CD4-positive, alpha-beta T cell (primary cell): Measurements from ENCODE around the gene ELFN2. TPM values are rescaled to one million over a fixed set of nuclear protein-coding genes. Genes with fewer than 3 reads are reported as not detected.

Experiments
- ATAC-seq: fragments of 200-7000 bp; cut with Tn5 transposase; one replicate; pipeline ENCODE4 v1.10.0; 2022; ENCODE audit warnings: mild to moderate bottlenecking; ENCODE audit not compliant: poor library complexity
- CTCF ChIA-PET: fragments of 350-600 bp; sonication (Branson Sonifier 250); formaldehyde crosslinking; loops from one replicate; lab custom pipeline; 2021; ENCODE audit warnings: antibody characterized with exemption, inconsistent platforms; lab: Charles Lee
- POLR2A ChIA-PET: fragments of 350-600 bp; sonication (Branson Sonifier 250); formaldehyde crosslinking; loops from one replicate; lab custom pipeline; 2021; ENCODE audit warnings: antibody characterized with exemption, inconsistent platforms; lab: Charles Lee
- DNase-seq, 14 experiments: peaks; one replicate each; pipeline ENCODE4 v3.0.0-alpha.2; 2013 to 2020; ENCODE audit warnings: mixed read lengths in 2 of 14
- H3K27ac ChIP-seq, 2 donors: one replicate each; pipeline versions ENCODE4 v1.5.1 to v1.7.0; 2013; ENCODE audit warnings: low read length in 2 of 2, low read depth in 1 of 2, mild to moderate bottlenecking in 1 of 2
- H3K27me3 ChIP-seq, 2 experiments: 1 replicate in 1 of 2; 2 replicates in 1 of 2; pipeline versions ENCODE4 v1.6.1 to v1.7.0; 2013; ENCODE audit warnings: low read length in 2 of 2, control low read depth in 1 of 2, mild to moderate bottlenecking in 1 of 2, moderate library complexity in 1 of 2; ENCODE audit not compliant: insufficient read depth in 2 of 2, control insufficient read depth in 1 of 2
- H3K36me3 ChIP-seq: one replicate; pipeline ENCODE4 v1.6.1; 2013; ENCODE audit warnings: low read length, control low read depth; ENCODE audit not compliant: insufficient read depth
- H3K4me1 ChIP-seq: one replicate; pipeline ENCODE4 v1.6.1; 2013; ENCODE audit warnings: low read length, control low read depth; ENCODE audit not compliant: insufficient read depth
- H3K4me3 ChIP-seq: one replicate; pipeline ENCODE4 v1.5.1; 2013; ENCODE audit warnings: mild to moderate bottlenecking, low read length, moderate library complexity
- H3K9me3 ChIP-seq, 2 experiments: 1 replicate in 1 of 2; 2 replicates in 1 of 2; pipeline versions ENCODE4 v1.6.1 to v1.7.0; 2013; ENCODE audit warnings: low read length in 2 of 2, mild to moderate bottlenecking in 2 of 2, control low read depth in 1 of 2, moderate library complexity in 1 of 2; ENCODE audit not compliant: control insufficient read depth in 1 of 2, insufficient read depth in 1 of 2
- H3K27ac Mint-ChIP-seq: one replicate; pipeline ENCODE4 v1.8.0; 2020; ENCODE audit warnings: mixed read lengths
- H3K27me3 Mint-ChIP-seq: one replicate; pipeline ENCODE4 v1.8.0; 2021; ENCODE audit warnings: mixed read lengths
- H3K36me3 Mint-ChIP-seq: one replicate; pipeline ENCODE4 v1.8.0; 2021; ENCODE audit warnings: low read depth, mixed read lengths
- H3K4me1 Mint-ChIP-seq: one replicate; pipeline ENCODE4 v1.8.0; 2021; ENCODE audit warnings: low read depth, mixed read lengths
- H3K4me3 Mint-ChIP-seq: one replicate; pipeline ENCODE4 v1.8.0; 2020; ENCODE audit warnings: mild to moderate bottlenecking, mixed read lengths
- H3K9me3 Mint-ChIP-seq: one replicate; pipeline ENCODE4 v1.8.0; 2020; ENCODE audit warnings: mixed read lengths
- CTCF ChIP-seq: fragments of 200-600 bp; IDR thresholded peaks from one replicate; pipeline ENCODE4 v1.8.0; 2022; ENCODE audit warnings: antibody characterized with exemption, mild to moderate bottlenecking
- intact Hi-C, 2 experiments: fragments of 100-400 bp; cut with DNase I in 1 of 2; cut with micrococcal nuclease in 1 of 2; formaldehyde crosslinking; loops; one replicate each; pipeline versions ENCODE4 v1.15.1 to v1.9.0; 2023 to 2025; cut with DNase I, micrococcal nuclease
- total RNA-seq, 174 experiments: library from RNA in 2 of 174; stranded (reverse) in 2 of 174; gene quantifications; one replicate each; pipeline ENCODE4 v1.2.3 and lab custom pipeline; 2021 to 2026

The ELFN2 gene
- total RNA-seq, 2 experiments from 2014 or later = 0.05 to 0.20 TPM

GRCh38 chr22:37374571-37374970 is 52.7 kb downstream of the ELFN2 start:
- Mint-ChIP-seq H3K36me3 (no peaks in the 10 kb centered on the region), H3K4me3 (no peak overlapping the region), H3K27ac (no peak overlapping the region), H3K4me1 (no peaks in the 10 kb centered on the region), H3K9me3 (no peaks in the 10 kb centered on the region), H3K27me3 (peaks cover 23% of the 10 kb centered on the region)
- H3K27ac ChIP-seq = no peak overlapping the region
- H3K27me3 ChIP-seq = peaks cover 3 to 23% of the 10 kb centered on the region in 2 experiments
- peaks cover 4% of the 10 kb centered on the region for H3K4me1 ChIP-seq
- no peak for ATAC-seq
- ChIA-PET CTCF (no interaction called here), POLR2A (no interaction called here)
- no peak for DNase-seq
- TF ChIP-seq CTCF = no peak
- intact Hi-C loops = no loop called here
- no peak overlapping the region for H3K4me3 ChIP-seq
- H3K9me3 ChIP-seq = peaks cover 0 to under 1% of the 10 kb centered on the region in 2 experiments
- H3K36me3 ChIP-seq = no peaks in the 10 kb centered on the region

GRCh38 chr22:37373451-37373850 is 53.8 kb downstream of the ELFN2 start:
- H3K27me3 Mint-ChIP-seq = peaks cover 18% of the 10 kb centered on the region
- no peak for DNase-seq
- Histone ChIP-seq H3K4me3 (no peak overlapping the region), H3K27me3 (peaks cover 0 to 20% of the 10 kb centered on the region in 2 experiments), H3K4me1 (peaks cover 4% of the 10 kb centered on the region), H3K27ac (no peak overlapping the region), H3K36me3 (no peaks in the 10 kb centered on the region), H3K9me3 (no peaks in the 10 kb centered on the region)
- no peak for TF ChIP-seq CTCF
- H3K27ac Mint-ChIP-seq = no peak overlapping the region
- intact Hi-C loops = no loop called here
- no peak for ATAC-seq
- H3K9me3 Mint-ChIP-seq = no peaks in the 10 kb centered on the region
- no peaks in the 10 kb centered on the region for H3K4me1 Mint-ChIP-seq
- H3K4me3 Mint-ChIP-seq = no peak overlapping the region
- no peaks in the 10 kb centered on the region for H3K36me3 Mint-ChIP-seq
- ChIA-PET POLR2A (no interaction called here), CTCF (no interaction called here)

GRCh38 chr22:37371911-37372310 is 55.4 kb downstream of the ELFN2 start:
- TF ChIP-seq CTCF = no peak
- Mint-ChIP-seq H3K27ac (no peak overlapping the region), H3K9me3 (no peaks in the 10 kb centered on the region), H3K27me3 (peaks cover 10% of the 10 kb centered on the region), H3K4me3 (no peak overlapping the region), H3K4me1 (no peaks in the 10 kb centered on the region), H3K36me3 (no peaks in the 10 kb centered on the region)
- Histone ChIP-seq H3K9me3 (no peaks in the 10 kb centered on the region), H3K36me3 (no peaks in the 10 kb centered on the region), H3K4me3 (no peak overlapping the region), H3K4me1 (peaks cover 4% of the 10 kb centered on the region), H3K27me3 (peaks cover 0 to 16% of the 10 kb centered on the region in 2 experiments), H3K27ac (no peak overlapping the region)
- CTCF ChIA-PET = no interaction called here
- DNase-seq = no peak
- POLR2A ChIA-PET = no interaction called here
- intact Hi-C loops = no loop called here
- ATAC-seq = no peak
